Naive thymus-derived CD4-positive, alpha-beta T cell (primary cell): ENCODE results near the gene VN1R2. TPM values are rescaled to one million over a fixed set of nuclear protein-coding genes. Genes with fewer than 3 reads are reported as not detected.
"Not testable (repeated sequence)": the region's sequence is repeated elsewhere in the genome, so short reads cannot be mapped to it uniquely, and the experiment has no call there.

Source experiments
- ATAC-seq: fragments of 150-1000 bp; cut with Tn5 transposase; 2 replicates; pipeline ENCODE4 v1.10.0; 2021; ENCODE audit warnings: mild to moderate bottlenecking, moderate library complexity
- CTCF ChIA-PET: fragments of 350-600 bp; sonication (Branson Sonifier 250); formaldehyde crosslinking; loops from one replicate; lab custom pipeline; 2021; ENCODE audit warnings: antibody characterized with exemption; lab: Charles Lee
- POLR2A ChIA-PET: fragments of 350-600 bp; sonication (Branson Sonifier 250); formaldehyde crosslinking; loops from one replicate; lab custom pipeline; 2021; ENCODE audit warnings: antibody characterized with exemption, inconsistent platforms; lab: Charles Lee
- DNase-seq, 9 donors: peaks; one replicate each; pipeline versions ENCODE4 v3.0.0 to v3.0.0-alpha.2; 2020 to 2022; ENCODE audit warnings: mixed read lengths in 1 of 9
- H3K27ac ChIP-seq: one replicate; pipeline ENCODE4 v1.7.0; 2013; ENCODE audit warnings: mild to moderate bottlenecking, low read depth, low read length, moderate library complexity
- H3K27me3 ChIP-seq, 2 donors: one replicate each; pipeline ENCODE4 v1.7.0; 2013; ENCODE audit warnings: low read length in 2 of 2, mild to moderate bottlenecking in 2 of 2, moderate library complexity in 2 of 2; ENCODE audit not compliant: control insufficient read depth in 2 of 2, insufficient read depth in 2 of 2
- H3K36me3 ChIP-seq, 3 experiments: 1 replicate in 2 of 3; 2 replicates in 1 of 3; pipeline ENCODE4 v1.7.0; 2013; ENCODE audit warnings: low read length in 3 of 3, mild to moderate bottlenecking in 3 of 3, moderate library complexity in 1 of 3; ENCODE audit not compliant: insufficient read depth in 3 of 3, control insufficient read depth in 2 of 3
- H3K4me1 ChIP-seq, 2 donors: one replicate each; pipeline ENCODE4 v1.7.0; 2013; ENCODE audit warnings: low read length in 2 of 2, mild to moderate bottlenecking in 2 of 2, moderate library complexity in 1 of 2; ENCODE audit not compliant: control insufficient read depth in 2 of 2, insufficient read depth in 2 of 2
- H3K4me3 ChIP-seq: 2 replicates; pipeline ENCODE4 v1.7.0; 2013; ENCODE audit warnings: mild to moderate bottlenecking, low read length
- H3K9me3 ChIP-seq, 3 experiments: 1 replicate in 2 of 3; 2 replicates in 1 of 3; pipeline ENCODE4 v1.7.0; 2013; ENCODE audit warnings: low read length in 3 of 3; ENCODE audit not compliant: control insufficient read depth in 2 of 3
- H3K27ac Mint-ChIP-seq, 9 donors: one replicate each; pipeline ENCODE4 v1.8.0; 2020 to 2022; ENCODE audit warnings: mixed read lengths in 9 of 9, mild to moderate bottlenecking in 8 of 9, moderate library complexity in 5 of 9, inconsistent platforms in 2 of 9
- H3K27me3 Mint-ChIP-seq, 5 donors: one replicate each; pipeline ENCODE4 v1.8.0; 2021 to 2022; ENCODE audit warnings: mixed read lengths in 5 of 5, mild to moderate bottlenecking in 1 of 5
- H3K36me3 Mint-ChIP-seq, 5 donors: one replicate each; pipeline ENCODE4 v1.8.0; 2020 to 2022; ENCODE audit warnings: mixed read lengths in 5 of 5, mild to moderate bottlenecking in 3 of 5, inconsistent platforms in 1 of 5
- H3K4me1 Mint-ChIP-seq, 7 donors: one replicate each; pipeline ENCODE4 v1.8.0; 2020 to 2022; ENCODE audit warnings: mixed read lengths in 7 of 7, mild to moderate bottlenecking in 3 of 7, inconsistent platforms in 1 of 7
- H3K4me3 Mint-ChIP-seq, 10 donors: one replicate each; pipeline ENCODE4 v1.8.0; 2020 to 2022; ENCODE audit warnings: mild to moderate bottlenecking in 10 of 10, mixed read lengths in 10 of 10, moderate library complexity in 6 of 10, inconsistent platforms in 2 of 10
- H3K9me3 Mint-ChIP-seq, 11 donors: one replicate each; pipeline ENCODE4 v1.8.0; 2020 to 2022; ENCODE audit warnings: mixed read lengths in 11 of 11, mild to moderate bottlenecking in 4 of 11, inconsistent platforms in 1 of 11, moderate library complexity in 1 of 11
- intact Hi-C, 2 donors: fragments of 100-400 bp; cut with micrococcal nuclease; formaldehyde crosslinking; loops; one replicate each; pipeline ENCODE4 v1.15.1; 2023
- polyA plus RNA-seq, 2 donors: library from polyadenylated mRNA; unstranded; fragments of 300-500 nt; fragmentation: Illumina TruSeq; gene quantifications; one replicate each; pipeline ENCODE4 v1.2.3, GENCODE V29; 2021
- total RNA-seq, 6 experiments: library from RNA in 5 of 6; stranded (reverse) in 5 of 6; gene quantifications; 1 replicate in 5 of 6; 2 replicates in 1 of 6; pipeline ENCODE4 v1.2.3 and lab custom pipeline; 2021 to 2026

VN1R2 gene
- total and polyA plus RNA-seq, 7 experiments from 2014 or later = not detected

DNA sequence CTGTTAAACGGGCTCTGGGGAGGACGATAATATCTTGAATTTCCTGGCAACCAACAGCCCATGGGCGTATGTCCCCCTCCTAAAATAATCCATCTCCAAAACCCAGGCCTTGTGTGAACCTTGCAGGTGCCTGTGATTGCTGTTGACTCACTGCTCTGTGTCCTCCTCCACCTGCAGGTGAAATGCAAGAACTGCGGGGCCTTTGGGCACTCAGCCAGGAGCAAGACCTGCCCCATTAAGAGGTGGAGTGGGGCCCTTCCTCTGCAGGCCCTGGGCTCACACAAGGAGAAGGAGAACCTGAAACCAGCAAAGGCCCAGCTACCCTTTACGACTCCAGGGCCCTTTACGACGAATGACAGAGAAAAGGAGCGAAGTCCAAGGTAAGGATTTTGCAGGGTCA lies 23.9 kb downstream of the VN1R2 start:
- H3K36me3 ChIP-seq, ATAC-seq, H3K27me3 ChIP-seq, H3K4me3 ChIP-seq, POLR2A ChIA-PET, H3K9me3 ChIP-seq, CTCF ChIA-PET, H3K4me3 Mint-ChIP-seq, H3K27ac Mint-ChIP-seq, H3K27ac ChIP-seq, H3K27me3 Mint-ChIP-seq, H3K4me1 ChIP-seq, H3K36me3 Mint-ChIP-seq, H3K4me1 Mint-ChIP-seq, intact Hi-C loops: not testable (repeated sequence)
- H3K9me3 Mint-ChIP-seq = peaks cover 10 to 76% (median 20%) of the 10 kb centered on the region in 11 donors
- peak in 2 of 9 donors; percentile 3 to 11 for DNase-seq

DNA sequence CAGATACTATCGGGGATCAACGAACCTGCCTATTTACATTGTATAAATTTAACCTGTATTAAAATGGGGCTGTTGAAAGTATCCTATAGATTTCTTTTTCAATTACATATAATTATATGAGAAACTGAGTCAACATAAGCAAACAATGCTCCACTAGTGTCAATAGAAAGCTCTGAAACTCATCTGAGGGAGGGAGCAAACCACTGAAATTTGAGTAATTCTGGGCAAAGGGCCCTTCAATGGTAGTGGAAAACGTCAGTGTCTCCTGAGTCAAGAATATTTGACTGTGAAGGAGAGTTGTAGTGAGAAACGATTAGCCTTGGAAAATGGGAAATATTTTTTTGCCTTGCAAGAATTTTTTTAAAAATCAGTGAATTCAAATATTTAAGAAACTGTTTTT lies 27.0 kb downstream of the VN1R2 start:
- ATAC-seq = no peak

GRCh38 chr19:53290758-53291549 lies 32.9 kb downstream of the VN1R2 start:
- ATAC-seq (no peak), DNase-seq (no peak)
- Mint-ChIP-seq H3K36me3 (peaks cover 0 to 14% (median 7%) of the 10 kb centered on the region in 5 donors), H3K9me3 (peaks cover 17 to 96% (median 44%) of the 10 kb centered on the region in 11 donors), H3K4me1 (no peaks in the 10 kb centered on the region), H3K27ac (no peak overlapping the region), H3K27me3 (peaks cover 0 to 11% (median 0%) of the 10 kb centered on the region in 5 donors), H3K4me3 (no peak overlapping the region)
- intact Hi-C loops = no loop called here
- Histone ChIP-seq H3K27me3 (no peaks in the 10 kb centered on the region), H3K9me3 (peaks cover 0 to 45% (median under 1%) of the 10 kb centered on the region in 3 experiments), H3K27ac (no peak overlapping the region), H3K36me3 (peaks cover 0 to 3% (median 0%) of the 10 kb centered on the region in 3 experiments), H3K4me1 (no peaks in the 10 kb centered on the region), H3K4me3 (no peak overlapping the region)
- ChIA-PET POLR2A (no interaction called here), CTCF (no interaction called here)

More for the DNA sequence above, 27.0 kb downstream of the VN1R2 start:
- Mint-ChIP-seq H3K27ac (no peak overlapping the region), H3K4me3 (no peak overlapping the region), H3K36me3 (peaks cover 0 to 12% (median 0%) of the 10 kb centered on the region in 5 donors), H3K4me1 (no peaks in the 10 kb centered on the region), H3K9me3 (peaks cover 9 to 77% (median 21%) of the 10 kb centered on the region in 11 donors), H3K27me3 (peaks cover 0 to 8% (median 0%) of the 10 kb centered on the region in 5 donors)
- Histone ChIP-seq H3K27ac (no peak overlapping the region), H3K27me3 (no peaks in the 10 kb centered on the region), H3K36me3 (no peaks in the 10 kb centered on the region), H3K4me3 (no peak overlapping the region), H3K4me1 (no peaks in the 10 kb centered on the region), H3K9me3 (peaks cover 0 to 7% (median 0%) of the 10 kb centered on the region in 3 experiments)
- ChIA-PET CTCF (no interaction called here), POLR2A (no interaction called here)
- intact Hi-C loops = no loop called here
- DNase-seq = no peak

GRCh38 chr19:53294786-53295441 lies 36.8 kb downstream of the VN1R2 start:
- no peak overlapping the region for H3K27ac Mint-ChIP-seq
- DNase-seq = no peak
- H3K9me3 Mint-ChIP-seq = peaks cover 12 to 94% (median 42%) of the 10 kb centered on the region in 11 donors
- H3K4me3 ChIP-seq = no peak overlapping the region
- H3K36me3 ChIP-seq = peaks cover 0 to 3% (median 0%) of the 10 kb centered on the region in 3 experiments
- peaks cover 2 to 13% (median 7%) of the 10 kb centered on the region in 5 donors for H3K36me3 Mint-ChIP-seq
- no peaks in the 10 kb centered on the region for H3K4me1 Mint-ChIP-seq
- intact Hi-C loops = no loop called here
- peaks cover 0 to 11% (median 0%) of the 10 kb centered on the region in 5 donors for H3K27me3 Mint-ChIP-seq
- H3K9me3 ChIP-seq = peaks cover 0 to 55% (median 4%) of the 10 kb centered on the region in 3 experiments
- no peak for ATAC-seq
- ChIA-PET CTCF (no interaction called here), POLR2A (no interaction called here)
- no peak overlapping the region for H3K27ac ChIP-seq
- no peaks in the 10 kb centered on the region for H3K27me3 ChIP-seq
- no peaks in the 10 kb centered on the region for H3K4me1 ChIP-seq
- H3K4me3 Mint-ChIP-seq = no peak overlapping the region

- H3K36me3 ChIP-seq, CTCF ChIA-PET, H3K4me3 Mint-ChIP-seq, H3K27me3 ChIP-seq, H3K27ac ChIP-seq, H3K4me1 ChIP-seq, intact Hi-C loops, H3K4me1 Mint-ChIP-seq, H3K27ac Mint-ChIP-seq, ATAC-seq, H3K4me3 ChIP-seq, H3K36me3 Mint-ChIP-seq, POLR2A ChIA-PET: not testable (repeated sequence)
- DNase-seq = peak in 1 of 9 donors; percentile 1
- H3K9me3 ChIP-seq = peaks cover 0 to 11% (median 0%) of the 10 kb centered on the region in 3 experiments
- peaks cover 3 to 81% (median 29%) of the 10 kb centered on the region in 11 donors for H3K9me3 Mint-ChIP-seq
- H3K27me3 Mint-ChIP-seq = peaks cover 0 to 17% (median 16%) of the 10 kb centered on the region in 5 donors
Observed at GRCh38 chr19:53301341-53301740, 43.2 kb downstream of the VN1R2 start.

GRCh38 chr19:53308339-53308811 lies 50.3 kb downstream of the VN1R2 start:
- ChIA-PET CTCF (no interaction called here), POLR2A (no interaction called here)
- intact Hi-C loops = no loop called here
- no peak overlapping the region for H3K27ac Mint-ChIP-seq
- H3K4me1 Mint-ChIP-seq = no peaks in the 10 kb centered on the region
- H3K36me3 Mint-ChIP-seq = peaks cover 0 to 16% (median 9%) of the 10 kb centered on the region in 5 donors
- H3K9me3 ChIP-seq = peaks cover 0 to 15% (median 0%) of the 10 kb centered on the region in 3 experiments
- H3K27ac ChIP-seq = no peak overlapping the region
- H3K36me3 ChIP-seq = no peaks in the 10 kb centered on the region
- H3K4me3 ChIP-seq = no peak overlapping the region
- DNase-seq (no peak), ATAC-seq (no peak)
- H3K27me3 ChIP-seq = no peaks in the 10 kb centered on the region
- H3K27me3 Mint-ChIP-seq = peaks cover 0 to 45% (median 39%) of the 10 kb centered on the region in 5 donors
- no peak overlapping the region for H3K4me3 Mint-ChIP-seq
- peaks cover 5 to 97% (median 47%) of the 10 kb centered on the region in 11 donors for H3K9me3 Mint-ChIP-seq
- no peaks in the 10 kb centered on the region for H3K4me1 ChIP-seq
